ENCODE measurements around the gene CDH4. TPM values are rescaled to one million over a fixed set of nuclear protein-coding genes. Genes with fewer than 3 reads are reported as not detected.

The CDH4 gene
- total RNA-seq, 1 donor from 2014 or later, result 8.9 TPM

DNA sequence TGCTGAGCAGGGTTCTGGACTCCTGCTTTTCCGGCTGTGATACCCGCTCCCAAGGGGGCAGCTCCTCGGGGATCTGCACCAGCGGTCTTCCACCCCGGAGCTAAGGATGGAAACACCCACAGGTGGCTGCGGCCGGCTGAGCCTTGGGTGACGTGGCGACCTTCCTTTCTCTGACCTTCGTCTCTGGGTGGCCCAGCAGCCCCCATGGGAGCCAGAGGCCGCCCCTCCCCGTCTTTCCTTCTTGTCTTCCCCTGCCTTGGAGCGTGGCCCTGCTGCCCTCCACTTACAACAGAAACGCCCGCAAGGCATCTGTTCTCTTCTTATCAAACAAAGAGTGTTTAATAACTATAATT, 407.9 kb downstream of the CDH4 start:
- Mint-ChIP-seq H3K27me3 (ENCODE audit: low read depth) (no peaks in the 10 kb centered on the region), H3K4me3 (no peak overlapping the region), H3K4me1 (peaks cover 19% of the 10 kb centered on the region), H3K27ac (ENCODE audit: unreplicated experiment) (no peak overlapping the region), H3K9me3 (no peaks in the 10 kb centered on the region), H3K36me3 (ENCODE audit: low read depth) (no peaks in the 10 kb centered on the region)
- DNase-seq (ENCODE audit: low read depth, low spot score), result no peak
- TF ChIP-seq, protein P1, sequence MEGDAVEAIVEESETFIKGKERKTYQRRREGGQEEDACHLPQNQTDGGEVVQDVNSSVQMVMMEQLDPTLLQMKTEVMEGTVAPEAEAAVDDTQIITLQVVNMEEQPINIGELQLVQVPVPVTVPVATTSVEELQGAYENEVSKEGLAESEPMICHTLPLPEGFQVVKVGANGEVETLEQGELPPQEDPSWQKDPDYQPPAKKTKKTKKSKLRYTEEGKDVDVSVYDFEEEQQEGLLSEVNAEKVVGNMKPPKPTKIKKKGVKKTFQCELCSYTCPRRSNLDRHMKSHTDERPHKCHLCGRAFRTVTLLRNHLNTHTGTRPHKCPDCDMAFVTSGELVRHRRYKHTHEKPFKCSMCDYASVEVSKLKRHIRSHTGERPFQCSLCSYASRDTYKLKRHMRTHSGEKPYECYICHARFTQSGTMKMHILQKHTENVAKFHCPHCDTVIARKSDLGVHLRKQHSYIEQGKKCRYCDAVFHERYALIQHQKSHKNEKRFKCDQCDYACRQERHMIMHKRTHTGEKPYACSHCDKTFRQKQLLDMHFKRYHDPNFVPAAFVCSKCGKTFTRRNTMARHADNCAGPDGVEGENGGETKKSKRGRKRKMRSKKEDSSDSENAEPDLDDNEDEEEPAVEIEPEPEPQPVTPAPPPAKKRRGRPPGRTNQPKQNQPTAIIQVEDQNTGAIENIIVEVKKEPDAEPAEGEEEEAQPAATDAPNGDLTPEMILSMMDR (conservative IDR thresholded peaks at IDR 0.05), result no peak

DNA sequence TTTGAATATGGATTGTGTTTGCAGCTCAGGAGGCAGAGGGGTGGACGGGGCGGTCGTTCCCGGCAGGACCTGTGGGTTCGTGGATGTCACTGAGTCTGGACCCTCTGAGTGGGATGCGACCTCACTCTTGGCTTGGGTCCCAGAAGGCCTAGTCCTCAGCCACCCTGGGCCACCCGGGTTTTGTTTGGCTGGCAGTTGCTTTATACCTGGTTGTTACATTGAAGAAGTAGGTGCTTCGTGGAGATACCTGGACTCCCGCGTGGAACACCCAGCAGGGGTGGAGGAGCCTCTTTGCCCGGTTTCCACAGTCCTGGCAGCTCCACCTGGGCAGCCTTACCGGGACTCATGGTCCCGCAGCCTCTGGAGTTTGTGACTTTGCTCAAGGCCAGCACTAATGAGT, 408.5 kb downstream of the CDH4 start:
- no peak overlapping the region for H3K27ac Mint-ChIP-seq (ENCODE audit: unreplicated experiment)
- H3K4me1 Mint-ChIP-seq, result peaks cover 19% of the 10 kb centered on the region
- no peak for DNase-seq (ENCODE audit: low read depth, low spot score)
- no peaks in the 10 kb centered on the region for H3K36me3 Mint-ChIP-seq (ENCODE audit: low read depth)
- no peaks in the 10 kb centered on the region for H3K27me3 Mint-ChIP-seq (ENCODE audit: low read depth)
- H3K4me3 Mint-ChIP-seq, result no peak overlapping the region
- H3K9me3 Mint-ChIP-seq, result no peaks in the 10 kb centered on the region
- TF ChIP-seq, protein P1 (conservative IDR thresholded peaks at IDR 0.05), result no peak

DNA sequence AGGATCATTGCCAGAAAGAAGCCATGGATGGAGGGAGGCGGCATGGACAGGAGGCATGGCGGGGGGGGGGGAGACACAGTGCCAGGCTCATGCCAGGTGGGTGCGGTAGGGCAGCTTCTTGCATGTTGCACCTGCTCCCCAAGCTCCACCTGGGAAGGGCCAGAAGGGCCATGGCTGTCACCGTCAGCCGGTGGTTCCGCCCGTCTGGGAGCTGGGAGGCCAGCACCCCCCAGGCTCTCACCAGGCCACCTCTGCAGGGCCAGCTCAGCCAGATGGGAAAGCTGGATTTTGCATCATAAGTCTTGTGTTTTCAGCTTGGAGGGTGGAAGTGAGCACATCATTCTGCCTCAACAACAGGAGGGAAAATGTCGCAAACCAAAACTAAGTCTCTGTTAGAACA, 409.0 kb downstream of the CDH4 start:
- TF ChIP-seq, protein P1 (conservative IDR thresholded peaks at IDR 0.05), result no peak
- Mint-ChIP-seq H3K4me3 (no peak overlapping the region), H3K9me3 (no peaks in the 10 kb centered on the region), H3K27ac (ENCODE audit: unreplicated experiment) (no peak overlapping the region), H3K27me3 (ENCODE audit: low read depth) (no peaks in the 10 kb centered on the region), H3K36me3 (ENCODE audit: low read depth) (no peaks in the 10 kb centered on the region), H3K4me1 (peaks cover 19% of the 10 kb centered on the region)
- no peak for DNase-seq (ENCODE audit: low read depth, low spot score)

DNA sequence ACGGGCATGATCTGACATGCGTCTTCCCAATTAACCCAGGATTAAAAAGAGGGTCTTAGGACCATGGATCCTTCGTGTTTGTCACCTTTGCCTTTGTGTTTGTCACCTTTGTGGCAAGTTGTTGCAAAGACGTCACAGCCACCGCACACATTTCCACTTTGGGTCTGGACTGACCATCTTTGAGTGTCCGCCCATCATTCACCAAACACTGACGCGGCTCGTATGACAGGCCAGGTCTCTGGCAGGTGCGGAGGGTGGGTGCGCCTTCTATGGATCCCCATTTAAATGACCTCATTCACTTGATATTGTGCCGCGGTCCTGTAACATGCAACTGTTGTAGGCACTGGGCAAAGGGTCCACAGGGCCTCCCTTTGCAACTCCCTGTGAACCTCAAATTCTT, 409.5 kb downstream of the CDH4 start:
- H3K27ac Mint-ChIP-seq (ENCODE audit: unreplicated experiment), result no peak overlapping the region
- no peak for DNase-seq (ENCODE audit: low read depth, low spot score)
- peaks cover 19% of the 10 kb centered on the region for H3K4me1 Mint-ChIP-seq
- TF ChIP-seq, protein P1 (conservative IDR thresholded peaks at IDR 0.05), result no peak
- no peaks in the 10 kb centered on the region for H3K36me3 Mint-ChIP-seq (ENCODE audit: low read depth)
- H3K4me3 Mint-ChIP-seq, result no peak overlapping the region
- H3K27me3 Mint-ChIP-seq (ENCODE audit: low read depth), result no peaks in the 10 kb centered on the region
- no peaks in the 10 kb centered on the region for H3K9me3 Mint-ChIP-seq

DNA sequence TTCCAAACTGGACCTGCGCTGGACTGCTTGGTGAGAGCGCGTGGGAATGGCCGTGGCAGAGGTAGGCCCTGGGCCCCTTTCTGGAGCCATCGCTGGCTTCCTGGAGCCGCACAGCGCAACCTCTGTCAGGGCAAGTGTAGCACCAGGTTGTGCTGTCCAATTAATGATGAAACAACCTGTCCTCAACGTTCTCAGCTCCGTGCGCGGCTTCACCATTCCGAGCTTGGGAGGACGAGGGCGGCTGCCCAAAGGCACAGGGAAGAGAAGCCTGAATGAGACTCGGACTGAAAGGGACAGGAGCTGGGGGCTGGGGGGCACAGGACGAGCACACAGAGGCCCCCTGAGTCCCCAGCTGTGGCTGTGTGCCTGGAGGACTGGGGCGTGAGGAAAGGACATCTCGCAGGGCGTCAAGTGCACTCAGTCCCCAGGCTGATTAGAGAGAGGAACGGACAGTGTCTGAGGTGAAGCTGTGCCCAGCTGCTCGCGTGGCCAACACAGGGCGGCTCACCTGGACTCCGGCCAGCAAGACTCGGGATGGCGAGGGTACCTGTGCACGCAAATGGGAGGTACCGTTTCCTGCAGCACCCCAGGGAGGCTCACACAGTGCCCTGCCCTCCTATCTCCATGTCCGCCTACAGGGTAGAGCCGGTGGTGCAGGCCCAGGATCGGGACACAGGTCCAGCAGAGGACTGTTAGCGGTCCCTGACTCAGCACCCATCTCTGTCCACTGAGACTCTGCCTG, 410.3 kb downstream of the CDH4 start:
- Mint-ChIP-seq H3K36me3 (ENCODE audit: low read depth) (no peaks in the 10 kb centered on the region), H3K27ac (ENCODE audit: unreplicated experiment) (peak overlapping the region; percentile 43), H3K9me3 (no peaks in the 10 kb centered on the region), H3K4me3 (no peak overlapping the region), H3K4me1 (peaks cover 19% of the 10 kb centered on the region), H3K27me3 (ENCODE audit: low read depth) (no peaks in the 10 kb centered on the region)
- TF ChIP-seq, protein P1 (conservative IDR thresholded peaks at IDR 0.05), result no peak
- DNase-seq (ENCODE audit: low read depth, low spot score), result peak; percentile 11

Measured in neural crest cell (in vitro differentiated cells).